Choroid plexus epithelial cell (primary cell): ENCODE data around the gene BPIFB6.

Source experiments
- DNase-seq: peaks from one replicate; pipeline ENCODE4 v3.0.0-alpha.2; 2010; ENCODE audit warnings: low read depth
- H3K4me3 ChIP-seq: 2 replicates; pipeline ENCODE4 v1.5.1; 2011; ENCODE audit warnings: low read depth, mild to moderate bottlenecking, control low read depth, low read length, moderate library complexity
- TF ChIP-seq, protein P1 (sequence below): conservative IDR thresholded peaks from 2 replicates; pipeline ENCODE4 v1.5.1; 2011; ENCODE audit warnings: low read depth, mild to moderate bottlenecking, control low read depth, inconsistent platforms, low read length, moderate library complexity

Gene BPIFB6

DNA sequence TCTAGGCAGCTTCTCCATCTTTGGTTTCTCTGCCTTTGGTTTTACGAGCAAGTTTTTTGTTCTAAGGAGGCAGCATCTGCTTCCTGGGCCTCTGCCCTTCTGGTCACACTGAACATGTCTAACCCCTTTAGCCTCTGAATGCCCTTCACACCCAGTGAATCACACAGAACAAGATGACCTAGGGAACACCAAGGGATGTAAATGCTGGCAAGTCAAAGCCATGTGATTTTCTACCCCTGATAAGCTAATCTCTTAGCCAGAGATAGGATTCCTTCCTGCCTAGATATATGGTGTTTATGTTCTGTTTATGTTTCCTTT lies 7.2 kb upstream of the BPIFB6 start:
- TF ChIP-seq, protein P1, sequence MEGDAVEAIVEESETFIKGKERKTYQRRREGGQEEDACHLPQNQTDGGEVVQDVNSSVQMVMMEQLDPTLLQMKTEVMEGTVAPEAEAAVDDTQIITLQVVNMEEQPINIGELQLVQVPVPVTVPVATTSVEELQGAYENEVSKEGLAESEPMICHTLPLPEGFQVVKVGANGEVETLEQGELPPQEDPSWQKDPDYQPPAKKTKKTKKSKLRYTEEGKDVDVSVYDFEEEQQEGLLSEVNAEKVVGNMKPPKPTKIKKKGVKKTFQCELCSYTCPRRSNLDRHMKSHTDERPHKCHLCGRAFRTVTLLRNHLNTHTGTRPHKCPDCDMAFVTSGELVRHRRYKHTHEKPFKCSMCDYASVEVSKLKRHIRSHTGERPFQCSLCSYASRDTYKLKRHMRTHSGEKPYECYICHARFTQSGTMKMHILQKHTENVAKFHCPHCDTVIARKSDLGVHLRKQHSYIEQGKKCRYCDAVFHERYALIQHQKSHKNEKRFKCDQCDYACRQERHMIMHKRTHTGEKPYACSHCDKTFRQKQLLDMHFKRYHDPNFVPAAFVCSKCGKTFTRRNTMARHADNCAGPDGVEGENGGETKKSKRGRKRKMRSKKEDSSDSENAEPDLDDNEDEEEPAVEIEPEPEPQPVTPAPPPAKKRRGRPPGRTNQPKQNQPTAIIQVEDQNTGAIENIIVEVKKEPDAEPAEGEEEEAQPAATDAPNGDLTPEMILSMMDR = no peak
- DNase-seq = no peak
- no peak overlapping the region for H3K4me3 ChIP-seq

DNA sequence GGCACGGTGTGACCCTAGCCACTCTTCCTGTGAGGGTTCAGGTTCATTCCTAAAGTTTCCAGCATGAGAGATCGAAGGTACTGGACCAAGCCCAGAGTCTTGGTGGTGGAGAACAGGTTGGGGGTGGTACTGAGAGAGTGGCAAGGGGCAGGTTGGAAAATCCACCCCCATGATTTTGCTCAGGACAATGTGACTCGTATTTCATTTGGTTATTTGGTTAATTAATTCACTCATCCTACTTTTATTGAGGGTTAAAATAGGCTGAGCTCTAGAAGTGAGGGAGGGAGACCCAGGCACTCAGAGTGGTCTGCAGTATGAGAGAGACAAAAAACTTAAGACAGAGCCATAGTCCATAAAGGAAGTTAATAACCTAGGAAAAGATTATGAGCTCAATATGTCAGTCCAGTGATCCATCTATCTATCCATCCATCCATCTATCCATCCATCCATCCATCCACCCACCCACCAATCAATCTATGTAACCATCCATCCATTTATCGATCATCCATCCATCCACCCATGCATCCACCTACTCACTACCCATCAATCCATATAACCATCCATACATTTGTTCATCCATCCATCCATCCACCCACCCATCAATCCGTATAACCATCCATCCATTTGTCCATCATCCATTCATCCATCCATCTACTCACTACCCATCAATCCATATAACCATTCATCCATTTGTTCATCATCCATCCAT lies 6.7 kb upstream of the BPIFB6 start:
- TF ChIP-seq, protein P1 = no peak
- no peak for DNase-seq
- no peak overlapping the region for H3K4me3 ChIP-seq

DNA sequence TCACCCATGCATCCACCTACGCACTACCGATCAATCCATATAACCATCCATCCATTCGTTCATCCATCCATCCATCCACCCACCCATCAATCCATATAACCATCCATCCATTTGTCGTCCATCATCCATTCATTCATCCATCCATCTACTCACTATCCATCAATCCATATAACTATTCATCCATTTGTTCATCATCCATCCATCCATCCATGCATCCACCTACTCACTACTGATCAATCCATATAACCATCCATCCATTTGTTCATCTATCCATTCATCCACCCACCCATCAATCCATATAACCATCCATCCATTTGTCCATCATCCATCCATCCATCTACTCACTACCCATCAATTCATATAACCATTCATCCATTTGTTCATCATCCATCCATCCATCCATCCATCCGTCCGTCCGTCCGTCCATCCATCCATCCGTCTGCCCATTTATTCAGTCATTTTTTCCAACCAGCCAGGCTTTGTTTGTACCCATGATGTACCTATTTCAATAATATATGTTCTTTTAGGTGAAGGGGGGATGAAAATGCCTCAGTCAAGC lies 6.1 kb upstream of the BPIFB6 start:
- TF ChIP-seq, protein P1 = no peak
- no peak for DNase-seq
- no peak overlapping the region for H3K4me3 ChIP-seq

DNA sequence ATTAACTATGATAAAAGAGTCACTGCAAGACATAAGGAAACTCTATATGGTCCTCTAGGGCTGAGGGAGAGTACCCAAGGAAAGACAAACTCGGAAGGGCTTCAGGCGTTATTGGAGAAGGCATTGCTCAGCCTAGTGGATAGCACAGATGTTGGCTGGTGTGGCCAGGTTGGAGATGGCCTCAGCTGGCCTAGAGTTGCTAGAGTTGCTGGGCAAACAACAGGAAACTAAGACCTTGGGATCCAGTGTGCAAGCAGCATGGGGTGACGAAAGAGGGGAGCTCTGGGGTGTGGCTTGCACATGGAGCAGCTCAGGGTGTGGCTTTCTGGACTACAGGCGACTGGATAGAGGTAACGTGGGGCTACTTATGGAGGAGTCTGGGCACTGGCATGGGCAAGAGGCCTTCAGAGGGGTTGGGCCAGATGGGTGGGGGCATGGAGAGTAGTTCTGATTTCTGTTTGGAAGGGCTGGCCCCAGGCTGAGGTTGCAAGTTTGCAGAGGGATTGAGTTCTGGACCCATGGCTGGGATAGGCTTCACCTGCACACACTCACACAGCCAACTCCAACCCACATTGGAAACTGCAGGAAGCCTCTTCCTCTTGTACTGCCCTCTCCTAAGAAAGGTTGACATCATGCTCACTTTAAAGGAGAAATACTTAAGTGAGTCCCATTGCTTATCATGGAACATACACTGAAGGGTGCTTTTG lies 5.2 kb upstream of the BPIFB6 start:
- TF ChIP-seq, protein P1 = no peak
- DNase-seq = no peak

DNA sequence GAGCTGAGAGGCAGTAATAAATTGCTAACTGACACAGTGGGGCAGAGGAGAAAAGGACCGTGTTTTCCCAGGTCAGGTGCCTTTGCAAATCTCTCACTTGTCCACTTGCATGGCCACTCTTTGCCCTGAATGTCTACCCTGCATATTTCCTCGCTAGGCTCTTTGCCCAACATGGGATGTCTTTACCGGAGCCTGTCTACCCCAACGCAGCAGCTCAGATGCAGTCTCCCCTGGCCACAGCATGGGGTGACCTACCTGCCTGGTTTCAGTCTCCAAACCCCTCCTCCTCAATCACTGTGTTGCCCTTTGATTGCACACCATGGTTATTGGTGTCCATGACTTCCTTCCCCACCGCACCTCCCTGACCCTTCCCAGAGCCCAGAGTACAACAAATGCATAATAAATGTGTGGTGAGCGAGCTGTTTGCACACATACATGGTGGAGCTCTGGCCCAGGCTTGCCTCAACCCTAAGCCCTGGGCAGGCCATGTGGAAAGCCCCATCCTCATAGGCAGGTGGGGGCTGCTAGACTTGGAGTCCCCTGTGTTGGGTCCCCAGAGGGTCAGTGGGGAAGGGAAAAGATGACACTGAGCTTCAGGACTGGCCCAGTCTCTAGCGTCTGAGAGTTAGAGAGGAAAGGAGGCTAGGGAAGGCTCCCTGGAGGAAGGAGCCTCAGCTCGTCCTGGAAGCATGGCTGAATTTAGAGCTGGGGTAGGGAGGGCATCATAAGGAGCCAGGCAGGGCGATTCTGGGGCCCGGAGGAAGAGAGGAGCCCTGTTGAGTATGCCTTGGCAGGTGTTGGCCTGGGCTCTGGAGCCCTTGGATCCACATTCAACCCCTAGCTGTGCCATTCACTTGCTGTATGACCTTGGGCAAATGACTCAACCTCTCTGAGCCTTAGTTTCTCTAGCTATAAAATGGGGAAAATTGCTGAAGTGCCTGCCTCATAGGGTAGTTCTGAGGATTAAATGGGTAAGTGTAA lies 4.4 kb upstream of the BPIFB6 start:
- no peak for DNase-seq
- H3K4me3 ChIP-seq = no peak overlapping the region
- TF ChIP-seq, protein P1 = no peak

More for the DNA sequence above, 5.2 kb upstream of the BPIFB6 start:
- no peak overlapping the region for H3K4me3 ChIP-seq

DNA sequence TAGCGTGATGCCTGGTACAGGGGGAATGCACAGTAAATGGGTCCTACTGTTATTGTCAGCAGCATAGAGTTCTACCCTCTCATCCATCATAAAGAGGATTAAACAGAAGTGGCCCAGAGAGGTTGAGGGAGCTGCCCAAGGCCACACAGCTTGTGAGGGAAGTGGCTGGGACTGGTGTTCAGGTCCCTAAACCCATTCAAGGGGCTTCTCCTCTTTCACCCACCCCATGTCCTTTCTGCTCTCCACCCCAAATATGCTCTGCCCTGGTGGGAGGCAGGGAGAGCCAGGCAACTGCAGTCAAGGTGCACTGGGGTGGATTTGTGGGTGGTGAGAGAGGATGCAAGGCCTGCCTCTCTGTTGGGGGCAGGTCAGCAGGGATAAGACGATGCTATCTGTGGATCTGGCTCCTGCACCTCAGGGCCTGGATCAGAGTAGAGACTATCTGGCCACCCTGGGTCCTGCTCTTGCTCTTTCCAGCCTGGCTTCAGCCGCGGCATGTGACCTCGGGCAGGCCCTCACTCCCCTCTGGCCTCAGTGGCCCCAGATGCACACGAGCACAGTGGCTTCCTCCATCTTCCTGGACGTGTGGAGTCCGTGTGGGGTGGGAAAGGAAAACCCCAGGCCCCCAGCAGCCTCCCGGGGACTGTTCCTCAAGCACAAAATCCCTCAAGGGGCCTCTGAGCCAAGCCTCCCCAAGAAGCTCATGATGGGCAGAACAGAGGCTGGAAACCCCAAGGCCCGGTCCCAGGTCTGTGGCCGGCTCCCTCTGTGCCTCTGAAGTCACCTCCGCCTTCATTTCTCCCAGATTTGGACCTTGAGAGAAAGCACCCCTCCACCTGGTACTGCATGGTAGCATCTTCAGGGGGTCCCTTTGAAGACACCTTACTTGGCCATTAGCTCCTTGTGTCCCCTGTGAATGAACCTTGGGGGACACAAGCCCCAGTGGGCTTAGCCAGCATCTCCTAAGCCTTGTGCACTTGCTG lies 3.4 kb upstream of the BPIFB6 start:
- H3K4me3 ChIP-seq = no peak overlapping the region
- DNase-seq = no peak
- TF ChIP-seq, protein P1 = no peak
